Measurements from ENCODE around the gene BBS1. TPM values are rescaled to one million over a fixed set of nuclear protein-coding genes. Genes with fewer than 3 reads are reported as not detected.

BBS1 gene
- total RNA-seq, 2 donors from 2014 or later: 90.3 to 114 TPM

GRCh38 chr11:66562907-66563583 lies 52.6 kb downstream of the BBS1 start:
- peaks cover 10 to 17% of the 10 kb centered on the region in 2 donors for H3K4me1 ChIP-seq (ENCODE audit: control insufficient read depth in 1 of 2, low read depth in 2 of 2)
- TF ChIP-seq, protein P1, sequence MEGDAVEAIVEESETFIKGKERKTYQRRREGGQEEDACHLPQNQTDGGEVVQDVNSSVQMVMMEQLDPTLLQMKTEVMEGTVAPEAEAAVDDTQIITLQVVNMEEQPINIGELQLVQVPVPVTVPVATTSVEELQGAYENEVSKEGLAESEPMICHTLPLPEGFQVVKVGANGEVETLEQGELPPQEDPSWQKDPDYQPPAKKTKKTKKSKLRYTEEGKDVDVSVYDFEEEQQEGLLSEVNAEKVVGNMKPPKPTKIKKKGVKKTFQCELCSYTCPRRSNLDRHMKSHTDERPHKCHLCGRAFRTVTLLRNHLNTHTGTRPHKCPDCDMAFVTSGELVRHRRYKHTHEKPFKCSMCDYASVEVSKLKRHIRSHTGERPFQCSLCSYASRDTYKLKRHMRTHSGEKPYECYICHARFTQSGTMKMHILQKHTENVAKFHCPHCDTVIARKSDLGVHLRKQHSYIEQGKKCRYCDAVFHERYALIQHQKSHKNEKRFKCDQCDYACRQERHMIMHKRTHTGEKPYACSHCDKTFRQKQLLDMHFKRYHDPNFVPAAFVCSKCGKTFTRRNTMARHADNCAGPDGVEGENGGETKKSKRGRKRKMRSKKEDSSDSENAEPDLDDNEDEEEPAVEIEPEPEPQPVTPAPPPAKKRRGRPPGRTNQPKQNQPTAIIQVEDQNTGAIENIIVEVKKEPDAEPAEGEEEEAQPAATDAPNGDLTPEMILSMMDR (IDR thresholded peaks at IDR 0.05): no peak
- H3K36me3 ChIP-seq: no peaks in the 10 kb centered on the region
- no peaks in the 10 kb centered on the region for H3K27me3 ChIP-seq (replicated peaks; ENCODE audit: insufficient read depth)
- H3K9me3 ChIP-seq: no peaks in the 10 kb centered on the region
- no peak for ATAC-seq (ENCODE audit: insufficient number of reproducible peaks, low FRiP score, low read depth)
- no peak overlapping the region for H3K27ac ChIP-seq
- no peak overlapping the region for H3K4me3 ChIP-seq
- DNase-seq (ENCODE audit: low spot score): no peak

DNA sequence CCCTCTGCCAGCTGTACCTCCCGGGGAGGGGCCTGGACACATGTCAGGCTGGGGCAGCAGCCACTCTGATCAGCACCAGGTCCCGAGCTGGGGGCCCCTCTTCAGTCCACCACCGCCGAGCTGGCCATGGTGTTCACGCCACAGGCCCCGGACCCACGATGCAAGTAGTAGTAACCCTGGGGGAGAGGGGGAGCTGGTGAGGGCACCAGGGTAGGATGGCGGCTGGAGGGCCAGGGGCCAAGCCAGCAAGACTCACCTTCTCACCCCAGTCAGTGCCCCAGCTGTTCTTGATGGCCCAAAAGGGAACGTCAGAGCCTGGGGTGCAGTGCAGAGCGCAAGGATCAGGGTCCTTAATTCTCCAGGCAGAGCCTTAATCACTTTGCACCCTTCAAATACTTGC lies 53.4 kb downstream of the BBS1 start:
- DNase-seq (ENCODE audit: low spot score) (no peak), ATAC-seq (ENCODE audit: insufficient number of reproducible peaks, low FRiP score, low read depth) (no peak)
- Histone ChIP-seq H3K36me3 (no peaks in the 10 kb centered on the region), H3K4me3 (no peak overlapping the region), H3K4me1 (ENCODE audit: control insufficient read depth in 1 of 2, low read depth in 2 of 2) (peaks cover 8 to 16% of the 10 kb centered on the region in 2 donors), H3K27me3 (replicated peaks; ENCODE audit: insufficient read depth) (no peaks in the 10 kb centered on the region), H3K9me3 (no peaks in the 10 kb centered on the region), H3K27ac (no peak overlapping the region)
- TF ChIP-seq, protein P1 (IDR thresholded peaks at IDR 0.05): no peak

DNA sequence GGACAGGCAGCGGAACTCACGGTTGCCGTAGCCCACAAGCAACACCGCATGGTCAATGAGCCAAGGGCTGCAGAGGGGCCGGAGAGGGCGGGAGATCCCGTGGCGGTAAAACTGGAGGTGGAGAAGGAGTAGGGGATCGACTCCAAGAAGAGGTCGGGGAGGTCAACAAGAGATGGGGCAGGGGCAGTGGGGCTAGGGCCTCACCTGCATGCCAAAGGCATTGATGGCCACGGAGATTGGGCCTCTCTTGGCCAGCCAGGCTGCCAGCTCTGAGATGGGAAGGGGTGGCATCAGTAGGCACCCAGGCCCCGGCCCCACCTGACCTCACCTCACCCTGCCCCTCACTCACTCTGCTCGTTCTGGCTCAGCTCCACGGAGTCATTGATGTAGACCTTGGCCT lies 54.1 kb downstream of the BBS1 start:
- H3K4me1 ChIP-seq (ENCODE audit: control insufficient read depth in 1 of 2, low read depth in 2 of 2): peaks cover 4 to 15% of the 10 kb centered on the region in 2 donors
- no peak overlapping the region for H3K27ac ChIP-seq
- TF ChIP-seq, protein P1 (IDR thresholded peaks at IDR 0.05): no peak
- no peaks in the 10 kb centered on the region for H3K36me3 ChIP-seq
- H3K27me3 ChIP-seq (replicated peaks; ENCODE audit: insufficient read depth): no peaks in the 10 kb centered on the region
- no peak overlapping the region for H3K4me3 ChIP-seq
- no peak for DNase-seq (ENCODE audit: low spot score)
- no peaks in the 10 kb centered on the region for H3K9me3 ChIP-seq
- ATAC-seq (ENCODE audit: insufficient number of reproducible peaks, low FRiP score, low read depth): no peak

DNA sequence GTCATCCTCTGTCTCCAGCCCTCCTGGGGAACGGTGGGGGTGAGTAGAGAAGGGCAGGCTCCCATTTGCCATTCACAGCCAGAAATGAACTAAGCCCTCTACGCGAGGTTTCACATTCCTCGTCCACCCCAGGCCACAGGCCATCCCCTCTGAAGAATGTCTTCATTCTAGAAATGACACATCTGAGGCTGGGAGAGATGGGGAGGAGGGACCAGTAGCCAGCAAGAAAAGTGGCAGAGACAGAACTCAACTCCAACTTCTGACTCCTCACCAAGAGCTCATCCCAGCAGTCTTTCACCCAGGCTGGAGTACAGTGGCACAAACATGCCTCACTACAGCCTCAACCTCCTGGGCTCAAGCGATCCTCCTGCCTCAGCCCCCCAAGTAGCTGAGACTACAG lies 54.5 kb downstream of the BBS1 start:
- no peaks in the 10 kb centered on the region for H3K9me3 ChIP-seq
- H3K27me3 ChIP-seq (replicated peaks; ENCODE audit: insufficient read depth): no peaks in the 10 kb centered on the region
- TF ChIP-seq, protein P1 (IDR thresholded peaks at IDR 0.05): no peak
- H3K4me3 ChIP-seq: no peak overlapping the region
- no peak overlapping the region for H3K27ac ChIP-seq
- no peaks in the 10 kb centered on the region for H3K36me3 ChIP-seq
- ATAC-seq (ENCODE audit: insufficient number of reproducible peaks, low FRiP score, low read depth) (no peak), DNase-seq (ENCODE audit: low spot score) (no peak)
- peaks cover 4 to 15% of the 10 kb centered on the region in 2 donors for H3K4me1 ChIP-seq (ENCODE audit: control insufficient read depth in 1 of 2, low read depth in 2 of 2)

- ATAC-seq (ENCODE audit: insufficient number of reproducible peaks, low FRiP score, low read depth) (no peak), DNase-seq (ENCODE audit: low spot score) (no peak)
- no peaks in the 10 kb centered on the region for H3K36me3 ChIP-seq
- H3K4me3 ChIP-seq: no peak overlapping the region
- peaks cover 4 to 15% of the 10 kb centered on the region in 2 donors for H3K4me1 ChIP-seq (ENCODE audit: control insufficient read depth in 1 of 2, low read depth in 2 of 2)
- H3K27ac ChIP-seq: no peak overlapping the region
- no peaks in the 10 kb centered on the region for H3K9me3 ChIP-seq
- H3K27me3 ChIP-seq (replicated peaks; ENCODE audit: insufficient read depth): no peaks in the 10 kb centered on the region
- TF ChIP-seq, protein P1 (IDR thresholded peaks at IDR 0.05): no peak
Measured at GRCh38 chr11:66566221-66566620, 55.8 kb downstream of the BBS1 start.

Data from thoracic aorta (tissue), 2 donors.